Endothelial cell (in vitro differentiated cells): Measurements from ENCODE around the gene RESF1. TPM values are rescaled to one million over a fixed set of nuclear protein-coding genes. Genes with fewer than 3 reads are reported as not detected.

Experiments used
- DNase-seq: peaks from one replicate; pipeline ENCODE4 v3.0.0; 2021; ENCODE audit warnings: low spot score
- H3K27ac Mint-ChIP-seq: one replicate; pipeline ENCODE4 v1.8.0; 2021; ENCODE audit warnings: mixed read lengths, inconsistent platforms; ENCODE audit not compliant: unreplicated experiment
- H3K27me3 Mint-ChIP-seq: one replicate; pipeline ENCODE4 v1.8.0; 2021; ENCODE audit warnings: mild to moderate bottlenecking, moderate library complexity, mixed read lengths, inconsistent platforms; ENCODE audit not compliant: unreplicated experiment
- H3K36me3 Mint-ChIP-seq: one replicate; pipeline ENCODE4 v1.8.0; 2021; ENCODE audit warnings: mild to moderate bottlenecking, low read depth, mixed read lengths, inconsistent platforms; ENCODE audit not compliant: unreplicated experiment
- H3K4me1 Mint-ChIP-seq: one replicate; pipeline ENCODE4 v1.8.0; 2021; ENCODE audit warnings: mild to moderate bottlenecking, mixed read lengths, inconsistent platforms; ENCODE audit not compliant: unreplicated experiment
- H3K4me3 Mint-ChIP-seq: one replicate; pipeline ENCODE4 v1.8.0; 2021; ENCODE audit warnings: mild to moderate bottlenecking, mixed read lengths, inconsistent platforms; ENCODE audit not compliant: unreplicated experiment
- H3K9me3 Mint-ChIP-seq: one replicate; pipeline ENCODE4 v1.8.0; 2021; ENCODE audit warnings: mixed read lengths, inconsistent platforms; ENCODE audit not compliant: unreplicated experiment
- CTCF ChIP-seq: fragments of 200-600 bp; sonication (generic); IDR thresholded peaks from one replicate; pipeline ENCODE4 v1.5.0; 2021; ENCODE audit warnings: antibody characterized with exemption; ENCODE audit not compliant: unreplicated experiment
- total RNA-seq: library from RNA; stranded (reverse); fragmentation: NEBNext Ultra II Directional; extraction: Animal tissue kit (Norgen Biotek cat#: 25700); gene quantifications from one replicate; pipeline ENCODE4 v1.2.1, GENCODE V29; 2021; ENCODE audit not compliant: unreplicated experiment

The RESF1 gene
- total RNA-seq, 1 donor from 2014 or later: 104 TPM

- Mint-ChIP-seq H3K36me3 (peaks cover 8% of the 10 kb centered on the region), H3K27ac (no peak overlapping the region)
These were observed 40.5 kb downstream of the RESF1 start for GRCh38 chr12:31999692-32000091.

GRCh38 chr12:32000373-32001005 lies 41.3 kb downstream of the RESF1 start:
- H3K36me3 Mint-ChIP-seq: peaks cover 8% of the 10 kb centered on the region
- H3K27ac Mint-ChIP-seq: no peak overlapping the region
- peaks cover 8% of the 10 kb centered on the region for H3K27me3 Mint-ChIP-seq
- no peaks in the 10 kb centered on the region for H3K4me1 Mint-ChIP-seq
- no peak overlapping the region for H3K4me3 Mint-ChIP-seq
- no peak for TF ChIP-seq CTCF
- H3K9me3 Mint-ChIP-seq: no peaks in the 10 kb centered on the region
- no peak for DNase-seq

More at GRCh38 chr12:31999692-32000091, 40.5 kb downstream of the RESF1 start:
- Mint-ChIP-seq H3K4me1 (no peaks in the 10 kb centered on the region), H3K9me3 (no peaks in the 10 kb centered on the region), H3K27me3 (peaks cover 8% of the 10 kb centered on the region), H3K4me3 (no peak overlapping the region)
- DNase-seq: no peak
- no peak for TF ChIP-seq CTCF

- no peak overlapping the region for H3K4me3 Mint-ChIP-seq
These were observed 43.8 kb downstream of the RESF1 start for GRCh38 chr12:32002848-32003493.

GRCh38 chr12:32003654-32004053 lies 44.4 kb downstream of the RESF1 start:
- H3K36me3 Mint-ChIP-seq: peaks cover 7% of the 10 kb centered on the region
- no peaks in the 10 kb centered on the region for H3K9me3 Mint-ChIP-seq
- H3K27me3 Mint-ChIP-seq: peaks cover 8% of the 10 kb centered on the region
- H3K4me1 Mint-ChIP-seq: no peaks in the 10 kb centered on the region
- no peak overlapping the region for H3K27ac Mint-ChIP-seq
- no peak for TF ChIP-seq CTCF
- DNase-seq: no peak
- no peak overlapping the region for H3K4me3 Mint-ChIP-seq

More at GRCh38 chr12:32002848-32003493, 43.8 kb downstream of the RESF1 start:
- H3K9me3 Mint-ChIP-seq: no peaks in the 10 kb centered on the region
- no peak for DNase-seq
- H3K27me3 Mint-ChIP-seq: peaks cover 8% of the 10 kb centered on the region
- H3K4me1 Mint-ChIP-seq: no peaks in the 10 kb centered on the region
- TF ChIP-seq CTCF: no peak
- peaks cover 8% of the 10 kb centered on the region for H3K36me3 Mint-ChIP-seq
- no peak overlapping the region for H3K27ac Mint-ChIP-seq

- TF ChIP-seq CTCF: no peak
These were observed 46.4 kb downstream of the RESF1 start for GRCh38 chr12:32005496-32006125.

More at GRCh38 chr12:32005496-32006125, 46.4 kb downstream of the RESF1 start:
- peaks cover 5% of the 10 kb centered on the region for H3K36me3 Mint-ChIP-seq
- DNase-seq: no peak
- H3K4me1 Mint-ChIP-seq: no peaks in the 10 kb centered on the region
- no peaks in the 10 kb centered on the region for H3K9me3 Mint-ChIP-seq
- H3K4me3 Mint-ChIP-seq: no peak overlapping the region
- peaks cover 8% of the 10 kb centered on the region for H3K27me3 Mint-ChIP-seq
- H3K27ac Mint-ChIP-seq: no peak overlapping the region
